ENCODE data around the gene DHRS1. TPM values are rescaled to one million over a fixed set of nuclear protein-coding genes. Genes with fewer than 3 reads are reported as not detected.

Gene DHRS1
- total RNA-seq, 1 experiment from 2014 or later: 41.4 TPM

- BruUV-seq (replicated peaks): no TSS peak
- no peaks in the 10 kb centered on the region for H3K9me3 ChIP-seq (ENCODE audit: insufficient read depth, low read depth)
- H3F3A ChIP-seq (ENCODE audit: insufficient read depth, low read depth): no peaks in the 10 kb centered on the region
- no peak for DNase-seq
- H2AFZ ChIP-seq: no peak overlapping the region
- H3K4me1 ChIP-seq (replicated peaks; ENCODE audit: insufficient read depth): no peaks in the 10 kb centered on the region
- no peaks in the 10 kb centered on the region for H3K27me3 ChIP-seq (ENCODE audit: insufficient read depth, low read depth)
- H3K9me2 ChIP-seq (ENCODE audit: insufficient read depth): no peaks in the 10 kb centered on the region
- no peak overlapping the region for H3K4me3 ChIP-seq
- intact Hi-C loops (cut with micrococcal nuclease; ENCODE audit: unreplicated experiment): no loop called here
- H3K79me2 ChIP-seq (ENCODE audit: low read depth): no peaks in the 10 kb centered on the region
- no peak overlapping the region for H3K27ac ChIP-seq
- ChIA-PET CTCF (no interaction called here), POLR2A (ENCODE audit: unreplicated experiment) (no interaction called here)
- TF ChIP-seq CTCF (conservative IDR thresholded peaks at IDR 0.05): no peak
- no peak for TF ChIP-seq EZH2 (IDR thresholded peaks at IDR 0.05; ENCODE audit: low read depth)
- H3K4me2 ChIP-seq: no peak overlapping the region
- H3K36me3 ChIP-seq (ENCODE audit: low read depth): no peaks in the 10 kb centered on the region
- no peaks in the 10 kb centered on the region for H4K20me1 ChIP-seq (ENCODE audit: insufficient read depth)
Measured at GRCh38 chr14:24324024-24324423, 24.4 kb upstream of the DHRS1 start.

- TF ChIP-seq CTCF (conservative IDR thresholded peaks at IDR 0.05) (no peak), EZH2 (IDR thresholded peaks at IDR 0.05; ENCODE audit: low read depth) (no peak)
- BruUV-seq (replicated peaks): no TSS peak
Measured at GRCh38 chr14:24323341-24323740, 23.8 kb upstream of the DHRS1 start.

GRCh38 chr14:24322672-24323071 is 23.1 kb upstream of the DHRS1 start:
- no peaks in the 10 kb centered on the region for H4K20me1 ChIP-seq (ENCODE audit: insufficient read depth)
- no peaks in the 10 kb centered on the region for H3K79me2 ChIP-seq (ENCODE audit: low read depth)
- H2AFZ ChIP-seq: no peak overlapping the region
- no peaks in the 10 kb centered on the region for H3K9me3 ChIP-seq (ENCODE audit: insufficient read depth, low read depth)
- no TSS peak for BruUV-seq (replicated peaks)
- H3K27me3 ChIP-seq (ENCODE audit: insufficient read depth, low read depth): no peaks in the 10 kb centered on the region
- no peak for DNase-seq
- no peak overlapping the region for H3K4me2 ChIP-seq
- H3K36me3 ChIP-seq (ENCODE audit: low read depth): no peaks in the 10 kb centered on the region
- intact Hi-C loops (cut with micrococcal nuclease; ENCODE audit: unreplicated experiment): no loop called here
- no peaks in the 10 kb centered on the region for H3K4me1 ChIP-seq (replicated peaks; ENCODE audit: insufficient read depth)
- no peaks in the 10 kb centered on the region for H3K9me2 ChIP-seq (ENCODE audit: insufficient read depth)
- no peaks in the 10 kb centered on the region for H3F3A ChIP-seq (ENCODE audit: insufficient read depth, low read depth)
- POLR2A ChIA-PET (ENCODE audit: unreplicated experiment): no interaction called here
- CTCF ChIA-PET: interaction anchor here (0.6 kb wide), 1 partner anchor 15 kb away, joined by 7 read pairs; the partner anchor contains the start of gene CIDEB
- H3K27ac ChIP-seq: no peak overlapping the region
- H3K4me3 ChIP-seq: no peak overlapping the region
- TF ChIP-seq EZH2 (IDR thresholded peaks at IDR 0.05; ENCODE audit: low read depth) (no peak), CTCF (conservative IDR thresholded peaks at IDR 0.05) (no peak)

More at GRCh38 chr14:24323341-24323740, 23.8 kb upstream of the DHRS1 start:
- ChIA-PET POLR2A (ENCODE audit: unreplicated experiment) (no interaction called here), CTCF (no interaction called here)
- intact Hi-C loops (cut with micrococcal nuclease; ENCODE audit: unreplicated experiment): no loop called here
- DNase-seq: no peak
- Histone ChIP-seq H3K27ac (no peak overlapping the region), H3K9me3 (ENCODE audit: insufficient read depth, low read depth) (no peaks in the 10 kb centered on the region), H4K20me1 (ENCODE audit: insufficient read depth) (no peaks in the 10 kb centered on the region), H2AFZ (no peak overlapping the region), H3K4me3 (no peak overlapping the region), H3K79me2 (ENCODE audit: low read depth) (no peaks in the 10 kb centered on the region), H3F3A (ENCODE audit: insufficient read depth, low read depth) (no peaks in the 10 kb centered on the region), H3K9me2 (ENCODE audit: insufficient read depth) (no peaks in the 10 kb centered on the region), H3K36me3 (ENCODE audit: low read depth) (no peaks in the 10 kb centered on the region), H3K4me1 (replicated peaks; ENCODE audit: insufficient read depth) (no peaks in the 10 kb centered on the region), H3K4me2 (no peak overlapping the region), H3K27me3 (ENCODE audit: insufficient read depth, low read depth) (no peaks in the 10 kb centered on the region)

All from PC-9 (cell line).